GM21786 (cell line): Measurements from ENCODE around the gene PHF24.
"Not testable (repeated sequence)": the region's sequence is repeated elsewhere in the genome, so short reads cannot be mapped to it uniquely, and the experiment has no call there.

Source experiments
- ATAC-seq: cut with Tn5 transposase; IDR thresholded peaks from one replicate; pipeline ENCODE4 v1.9.1; 2021; ENCODE audit not compliant: unreplicated experiment

Gene PHF24

GRCh38 chr9:34996181-34996904 is 38.3 kb downstream of the PHF24 start:
- no peak for ATAC-seq

GRCh38 chr9:34996905-34997279 is 38.8 kb downstream of the PHF24 start:
- ATAC-seq: no peak

- no peak for ATAC-seq
Observed at GRCh38 chr9:34997379-34997781, 39.3 kb downstream of the PHF24 start.

- ATAC-seq: no peak
Observed at GRCh38 chr9:34998266-34998665, 40.2 kb downstream of the PHF24 start.

- ATAC-seq: no peak
Observed at GRCh38 chr9:34999576-34999975, 41.5 kb downstream of the PHF24 start.

GRCh38 chr9:35000535-35001284 is 42.6 kb downstream of the PHF24 start:
- no peak for ATAC-seq

- no peak for ATAC-seq
Observed at GRCh38 chr9:35001285-35001677, 43.2 kb downstream of the PHF24 start.

GRCh38 chr9:35001803-35002502 is 43.9 kb downstream of the PHF24 start:
- peak; percentile 55 for ATAC-seq

GRCh38 chr9:35002623-35003022 is 44.5 kb downstream of the PHF24 start:
- ATAC-seq: no peak

- not testable (repeated sequence) for ATAC-seq
Observed at GRCh38 chr9:35004299-35004698, 46.2 kb downstream of the PHF24 start.

GRCh38 chr9:35010351-35010958 is 52.4 kb downstream of the PHF24 start:
- no peak for ATAC-seq

GRCh38 chr9:35014517-35014916 is 56.4 kb downstream of the PHF24 start:
- ATAC-seq: no peak

GRCh38 chr9:35023443-35023842 is 65.4 kb downstream of the PHF24 start:
- not testable (repeated sequence) for ATAC-seq

- ATAC-seq: no peak
Observed at GRCh38 chr9:35026671-35027070, 68.6 kb downstream of the PHF24 start.

GRCh38 chr9:35027374-35027773 is 69.3 kb downstream of the PHF24 start:
- no peak for ATAC-seq

- no peak for ATAC-seq
Observed at GRCh38 chr9:35027860-35028259, 69.8 kb downstream of the PHF24 start.

GRCh38 chr9:35028341-35028740 is 70.3 kb downstream of the PHF24 start:
- no peak for ATAC-seq

- no peak for ATAC-seq
Observed at GRCh38 chr9:35029241-35029640, 71.2 kb downstream of the PHF24 start.

- ATAC-seq: no peak
Observed at GRCh38 chr9:35029852-35030251, 71.8 kb downstream of the PHF24 start.
